Hindlimb muscle (tissue), 1 donor: ENCODE data around the gene GBP3. TPM values are rescaled to one million over a fixed set of nuclear protein-coding genes. Genes with fewer than 3 reads are reported as not detected.
"Not testable (repeated sequence)": the region's sequence is repeated elsewhere in the genome, so short reads cannot be mapped to it uniquely, and the experiment has no call there.

Experiments
- DNase-seq: peaks from one replicate; pipeline ENCODE4 v3.0.0-alpha.2; 2013
- polyA plus RNA-seq: library from polyadenylated mRNA; unstranded; fragments of 120-200 nt; gene quantifications from one replicate; pipeline ENCODE4 v1.2.1, GENCODE V29; 2013; ENCODE audit not compliant: insufficient read length

Gene GBP3
- polyA plus RNA-seq, 1 donor: 3.8 TPM

DNA sequence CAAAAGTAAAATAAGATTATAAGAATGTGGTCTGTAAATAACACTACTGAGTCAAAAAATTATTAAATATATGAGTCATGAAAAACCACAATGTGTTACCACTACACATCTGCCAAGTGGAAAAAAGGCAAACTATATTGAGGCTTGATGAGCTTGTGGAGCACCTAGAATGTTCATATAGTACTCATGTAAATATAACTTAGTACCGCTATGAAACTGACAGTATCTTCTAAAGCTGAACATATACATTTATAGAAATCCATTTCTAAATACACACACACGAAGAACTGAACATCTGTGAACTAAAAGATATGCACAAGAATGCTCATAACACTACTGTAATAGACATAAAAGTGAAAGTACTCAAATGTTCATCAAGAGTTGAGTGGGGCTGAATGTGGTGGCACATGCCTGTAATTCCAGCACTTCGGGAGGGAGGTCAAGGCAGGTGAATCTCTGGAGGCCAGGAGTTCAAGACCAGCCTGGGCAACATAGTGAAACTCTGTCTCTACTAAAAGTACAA lies 18.5 kb upstream of the GBP3 start:
- no peak for DNase-seq

DNA sequence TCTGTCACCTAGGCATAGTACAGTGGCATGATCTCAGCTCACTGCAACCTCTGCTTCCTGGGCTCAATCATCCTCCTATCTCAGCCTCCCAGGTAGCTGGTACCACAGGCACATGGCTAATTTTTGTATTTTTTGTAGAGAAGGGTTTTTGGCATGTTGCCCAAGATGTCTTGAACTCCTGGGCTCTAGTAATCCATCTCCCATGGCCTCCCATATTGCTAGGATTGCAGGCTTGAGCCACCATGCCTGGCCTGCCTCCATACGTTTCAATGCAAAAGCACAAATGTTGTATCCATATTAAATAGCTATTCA lies 17.6 kb upstream of the GBP3 start:
- no peak for DNase-seq

DNA sequence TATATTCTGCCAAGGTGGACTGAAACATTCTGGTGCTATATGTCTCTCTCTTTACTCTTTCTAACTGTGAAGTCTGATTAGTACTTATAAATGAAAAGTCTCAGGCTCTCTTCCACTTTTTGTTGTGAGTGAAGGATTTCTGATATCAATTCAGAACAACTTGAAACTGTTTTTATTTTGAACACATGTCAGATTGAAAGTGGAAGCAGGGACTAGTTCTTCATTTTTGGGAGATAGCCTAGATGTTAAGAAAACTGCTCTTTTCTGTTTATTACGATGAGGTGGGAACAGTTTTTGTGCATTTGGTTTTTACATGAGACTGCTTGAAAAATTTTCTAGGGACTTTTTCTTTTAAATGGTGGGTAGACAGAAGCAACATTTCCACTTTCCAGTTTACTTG lies 14.5 kb upstream of the GBP3 start:
- DNase-seq: no peak

DNA sequence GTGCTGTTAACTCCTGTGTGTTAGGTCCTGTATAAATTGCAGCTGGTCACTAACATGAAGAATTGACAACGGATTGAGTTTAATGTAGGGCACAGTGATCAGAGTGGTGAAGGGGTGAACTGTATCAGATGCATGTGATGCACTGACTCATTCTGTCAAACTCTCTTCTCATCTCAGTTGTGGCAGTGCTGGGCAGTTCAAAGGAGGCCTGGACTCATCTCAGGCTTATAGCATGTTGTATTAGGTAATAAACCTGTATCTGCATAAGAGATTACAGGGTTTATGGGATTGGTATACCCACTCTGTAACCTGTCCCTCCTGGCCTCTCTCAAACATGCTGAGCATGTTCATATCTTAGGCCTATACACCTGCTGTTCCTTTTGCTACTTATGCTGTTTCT lies 12.4 kb upstream of the GBP3 start:
- no peak for DNase-seq

DNA sequence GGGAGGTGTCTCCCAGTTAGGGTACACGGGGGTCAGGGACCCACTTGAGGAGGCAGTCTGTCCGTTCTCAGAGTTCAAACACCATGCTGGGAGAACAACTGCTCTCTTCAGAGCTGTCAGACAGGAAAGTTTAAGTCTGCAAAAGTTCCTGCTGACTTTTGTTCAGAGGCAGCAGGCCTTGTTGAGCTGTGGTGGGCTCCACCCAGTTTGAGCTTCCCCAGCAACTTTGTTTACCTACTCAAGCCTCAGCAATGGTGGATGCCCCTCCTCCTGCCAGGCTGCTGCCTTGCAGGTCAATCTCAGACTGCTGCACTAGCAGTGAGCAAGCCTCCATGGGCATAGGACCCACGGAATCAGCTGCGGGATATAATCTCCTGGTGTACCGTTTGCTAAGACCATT lies 11.3 kb upstream of the GBP3 start:
- DNase-seq: not testable (repeated sequence)

GRCh38 chr1:89029051-89029450 lies 6.4 kb upstream of the GBP3 start:
- DNase-seq: not testable (repeated sequence)

- DNase-seq: no peak
Measured at GRCh38 chr1:89025928-89026327, 3.3 kb upstream of the GBP3 start.

- no peak for DNase-seq
Measured at GRCh38 chr1:89023026-89023425, 360 bp upstream of the GBP3 start.

GRCh38 chr1:89018318-89018717 lies 4.3 kb downstream of the GBP3 start:
- not testable (repeated sequence) for DNase-seq

DNA sequence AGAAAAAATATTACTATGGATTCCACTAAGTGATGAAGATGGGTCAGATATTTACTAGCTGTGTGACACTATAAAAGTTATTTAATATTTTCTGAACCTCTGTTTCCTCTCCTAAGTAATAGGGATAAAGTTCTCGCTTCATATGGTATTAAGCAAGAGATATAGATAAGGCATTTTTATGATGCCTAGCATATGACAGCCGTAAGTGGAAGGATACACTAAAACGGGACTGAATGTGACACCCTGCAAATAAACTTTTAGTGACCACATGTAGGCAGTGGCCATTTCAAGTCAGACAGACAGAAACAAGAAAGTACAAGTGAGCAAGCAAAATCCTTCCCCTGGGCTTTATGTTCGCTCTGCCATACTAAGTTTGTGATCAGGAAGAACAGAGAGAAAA lies 14.2 kb downstream of the GBP3 start:
- DNase-seq: no peak

DNA sequence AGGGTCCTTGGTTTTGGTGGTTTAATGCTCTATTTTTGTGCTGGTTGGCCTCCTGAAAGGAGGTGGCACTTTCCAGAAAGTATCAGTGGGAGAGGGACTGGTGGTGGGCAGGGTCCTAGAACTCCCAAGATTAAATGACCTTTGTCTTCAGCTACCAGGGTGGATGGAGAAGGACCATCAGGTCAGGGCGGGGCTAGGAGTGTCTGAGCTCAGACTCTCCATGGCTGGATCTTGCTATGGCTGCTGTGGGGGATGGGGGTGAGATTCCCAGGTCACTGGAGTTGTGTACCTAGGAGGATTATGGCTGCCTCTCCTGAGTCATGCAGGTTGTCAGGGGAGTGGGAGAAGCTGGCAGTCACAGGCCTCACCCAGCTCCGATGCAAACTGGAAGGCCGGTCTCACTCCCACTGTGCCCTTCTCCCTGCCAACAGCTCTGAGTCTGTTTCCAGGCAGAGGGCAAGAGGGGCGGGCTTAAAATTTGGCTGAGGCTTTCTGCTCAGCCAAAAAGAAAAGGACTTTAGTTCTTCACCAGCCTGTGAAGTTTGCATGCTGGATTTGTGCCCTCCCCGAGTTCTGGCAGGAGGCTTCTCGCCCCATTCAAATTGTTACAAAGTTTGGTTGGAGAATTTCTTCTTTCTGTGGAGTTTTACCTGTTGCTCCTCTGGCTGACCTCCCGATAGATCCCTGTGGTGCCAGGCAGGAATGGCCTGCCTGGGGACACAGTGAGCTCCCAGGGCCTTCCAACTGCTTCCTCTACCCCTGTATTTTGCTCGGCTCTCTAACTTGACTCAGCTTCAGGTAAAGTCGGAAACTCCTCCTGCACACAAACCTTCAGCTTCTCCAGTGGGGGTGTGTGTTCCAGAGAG lies 17.1 kb downstream of the GBP3 start:
- DNase-seq: no peak

GRCh38 chr1:89002176-89002575 lies 20.5 kb downstream of the GBP3 start:
- not testable (repeated sequence) for DNase-seq

DNA sequence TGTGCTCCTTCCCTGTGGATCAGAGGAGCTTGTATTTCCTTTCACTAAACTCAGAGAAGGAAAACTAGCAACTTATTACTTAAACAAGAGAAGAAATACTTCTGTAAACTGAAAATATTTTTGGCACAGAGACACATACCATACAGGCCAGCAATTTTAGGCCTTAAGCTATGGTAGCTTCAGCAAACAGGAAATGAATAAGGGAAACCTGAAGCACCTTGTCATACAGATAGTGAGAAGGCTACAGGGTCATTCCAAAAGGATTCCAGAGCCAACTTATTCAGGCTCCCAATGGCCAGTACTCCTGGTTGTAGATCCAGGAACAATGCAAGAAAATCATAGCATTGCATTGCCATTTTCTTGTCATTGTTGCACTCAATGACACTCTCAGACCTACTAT lies 21.2 kb downstream of the GBP3 start:
- DNase-seq: no peak

DNA sequence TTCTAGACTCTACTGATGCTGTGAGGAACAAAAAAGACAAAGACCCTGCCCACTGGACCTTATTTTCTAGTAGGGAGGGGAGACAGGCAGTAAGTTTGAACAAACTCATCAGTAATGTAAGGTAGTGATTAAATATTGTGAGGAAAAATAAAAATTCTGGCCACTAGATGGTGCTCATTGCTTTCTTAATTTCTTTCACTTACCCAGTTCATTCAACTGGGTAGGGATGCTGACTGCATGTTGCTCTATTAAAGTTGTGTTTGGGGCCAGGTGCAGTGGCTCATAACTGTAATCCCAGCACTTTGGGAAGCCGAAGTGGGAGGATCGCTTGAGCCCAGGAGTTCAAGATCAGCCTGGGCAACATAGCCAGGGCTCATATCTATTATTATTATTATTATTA lies 23.9 kb downstream of the GBP3 start:
- DNase-seq: peak; percentile 70

DNA sequence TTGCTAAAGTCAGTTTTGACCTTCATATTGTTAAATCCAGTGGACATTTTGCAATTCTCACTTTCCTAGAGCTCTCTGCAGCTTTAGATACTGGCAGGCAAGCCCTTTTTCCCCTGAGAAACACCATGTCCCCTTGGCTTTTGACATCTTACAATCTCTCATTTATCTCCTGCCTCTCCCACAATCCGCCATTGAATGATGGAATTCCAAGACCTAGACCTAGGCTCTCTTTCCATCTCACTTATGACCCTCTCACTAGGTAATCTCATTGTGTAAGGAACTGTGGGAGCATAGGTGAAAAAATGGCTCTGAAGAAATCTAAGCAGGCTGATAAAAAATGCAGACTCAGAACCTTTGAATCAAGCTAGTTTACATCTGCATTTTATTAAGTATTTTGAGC lies 32.2 kb downstream of the GBP3 start:
- no peak for DNase-seq

DNA sequence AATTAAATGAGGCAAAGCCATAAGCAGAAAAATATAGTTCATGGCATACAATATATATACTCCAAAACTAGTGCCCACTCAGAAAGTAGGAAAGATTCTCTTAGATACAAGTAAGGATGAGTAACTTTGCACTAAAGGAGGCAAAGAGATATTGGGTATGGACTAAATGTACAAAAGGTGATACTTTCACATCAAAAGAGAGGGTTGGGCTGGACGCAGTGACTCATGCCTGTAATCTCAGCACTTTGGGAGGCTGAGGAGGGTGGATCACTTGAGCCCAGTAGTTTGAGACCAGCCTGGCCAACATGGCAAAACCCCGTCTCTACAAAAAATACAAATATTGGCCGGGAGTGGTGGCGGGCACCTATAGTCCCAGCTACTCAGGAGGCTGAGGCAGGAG lies 37.0 kb downstream of the GBP3 start:
- DNase-seq: no peak

DNA sequence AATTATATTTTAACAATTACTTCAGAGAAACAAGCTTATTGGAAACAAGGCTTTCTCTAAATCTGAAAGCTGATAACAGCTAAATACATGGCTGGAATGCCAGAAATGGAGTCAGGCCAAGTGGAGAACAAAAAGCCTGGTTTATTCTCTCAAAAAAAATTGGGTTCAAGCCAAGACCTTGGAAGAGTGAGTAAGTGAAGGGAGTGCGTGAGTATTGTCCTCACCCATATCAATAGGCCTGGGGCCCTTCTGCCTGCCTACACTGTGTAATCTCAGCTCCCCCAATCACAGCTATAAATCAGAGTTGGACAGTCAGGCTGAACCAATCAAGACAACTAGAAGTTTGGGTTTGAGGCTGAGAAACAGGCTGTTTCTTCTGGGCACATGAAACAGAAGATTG lies 37.6 kb downstream of the GBP3 start:
- peak; percentile 31 for DNase-seq

DNA sequence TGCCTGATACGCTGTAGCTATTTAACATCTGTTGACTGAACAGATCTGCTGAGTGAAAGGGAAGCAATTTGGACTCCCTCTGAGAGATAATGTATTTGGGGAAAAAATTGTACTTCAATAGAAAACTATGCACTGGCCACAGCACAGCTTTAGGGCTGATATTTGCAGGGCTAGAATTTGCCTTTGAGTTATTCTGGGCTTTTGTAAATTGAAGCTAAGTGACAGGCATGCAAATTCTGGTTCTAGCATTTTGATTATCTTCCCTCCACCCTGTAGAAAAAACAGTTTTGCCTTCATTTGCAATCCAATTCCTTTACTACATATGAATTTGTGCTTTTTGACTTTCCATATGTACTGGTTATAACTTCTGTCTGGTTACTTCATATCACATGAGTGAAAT lies 38.1 kb downstream of the GBP3 start:
- peak; percentile 6 for DNase-seq

DNA sequence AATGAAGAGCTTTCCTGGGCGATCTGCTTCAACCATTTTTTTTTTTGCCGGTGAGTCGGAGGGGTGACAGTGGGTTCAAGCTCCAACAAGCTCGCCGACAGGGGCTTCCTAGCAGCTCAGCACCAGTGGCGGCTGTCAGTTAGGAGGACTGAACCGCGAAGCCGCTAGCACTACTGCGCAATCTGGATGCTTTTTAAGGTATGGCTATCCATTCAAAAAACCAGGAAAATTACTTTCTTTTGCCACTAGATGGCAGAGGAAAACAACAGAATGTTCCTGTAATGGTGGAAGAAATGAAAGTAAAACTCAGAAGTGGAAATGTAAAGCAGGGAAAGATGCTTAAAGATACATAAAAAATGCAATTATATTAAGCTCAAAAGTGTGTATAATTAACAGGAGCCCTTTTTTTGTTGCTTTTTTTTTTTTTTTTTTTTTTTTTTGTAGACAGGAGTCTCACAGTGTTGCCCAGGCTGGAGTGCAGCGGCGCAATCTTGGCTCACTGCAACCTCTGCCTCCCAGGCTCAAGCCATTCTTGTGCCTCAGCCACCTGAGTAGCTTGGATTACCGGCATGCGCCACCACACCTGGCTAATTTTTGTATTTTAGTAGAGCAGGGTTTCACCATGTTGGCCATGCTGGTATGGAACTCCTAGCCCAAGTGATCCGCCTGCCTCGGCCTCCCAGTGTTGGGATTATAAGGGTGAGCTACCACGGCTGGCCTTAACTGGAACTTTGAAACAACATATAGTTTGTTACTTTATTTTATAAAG lies 38.7 kb downstream of the GBP3 start:
- peak; percentile 41 for DNase-seq

GRCh38 chr1:88982055-88982454 lies 40.6 kb downstream of the GBP3 start:
- no peak for DNase-seq

GRCh38 chr1:88981506-88981905 lies 41.2 kb downstream of the GBP3 start:
- not testable (repeated sequence) for DNase-seq

- no peak for DNase-seq
Measured at GRCh38 chr1:88980870-88981269, 41.8 kb downstream of the GBP3 start.

DNA sequence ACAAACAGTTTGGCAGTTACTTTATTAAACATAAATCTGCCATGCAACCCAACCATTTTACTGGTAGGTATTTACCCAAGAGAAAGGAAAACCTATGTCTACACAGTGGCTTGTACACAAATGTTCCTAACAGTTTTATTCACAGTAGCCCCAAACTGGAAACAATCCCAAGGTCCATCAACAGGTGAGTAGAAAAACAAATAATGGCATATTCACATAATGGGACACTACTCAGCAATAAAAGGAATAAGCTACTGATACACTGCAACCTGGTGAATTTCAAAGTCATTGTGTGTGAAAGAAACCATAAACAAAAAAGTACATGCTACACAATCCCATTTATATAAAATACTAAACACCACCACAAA lies 42.9 kb downstream of the GBP3 start:
- DNase-seq: no peak
